ENCODE results near the gene CAPZB.

The CAPZB gene

GRCh38 chr1:19495799-19496526, 10.6 kb upstream of the CAPZB start:
- Histone ChIP-seq H3K36me3 (ENCODE audit: control insufficient read depth, insufficient read depth, low read length) (no peaks in the 10 kb centered on the region), H3K4me3 (ENCODE audit: low read depth, low read length) (no peak overlapping the region), H3K4me1 (ENCODE audit: control insufficient read depth, insufficient read depth, low read length) (no peaks in the 10 kb centered on the region), H3K9me3 (ENCODE audit: control insufficient read depth, insufficient read depth, low read length) (no peaks in the 10 kb centered on the region), H3K9ac (ENCODE audit: low read depth, low read length) (no peak overlapping the region), H3K27me3 (ENCODE audit: control insufficient read depth, insufficient read depth, low read length) (no peaks in the 10 kb centered on the region)

- Histone ChIP-seq H3K27me3 (ENCODE audit: control insufficient read depth, insufficient read depth, low read length) (no peaks in the 10 kb centered on the region), H3K9me3 (ENCODE audit: control insufficient read depth, insufficient read depth, low read length) (no peaks in the 10 kb centered on the region), H3K4me1 (ENCODE audit: control insufficient read depth, insufficient read depth, low read length) (no peaks in the 10 kb centered on the region), H3K4me3 (ENCODE audit: low read depth, low read length) (no peak overlapping the region), H3K36me3 (ENCODE audit: control insufficient read depth, insufficient read depth, low read length) (no peaks in the 10 kb centered on the region), H3K9ac (ENCODE audit: low read depth, low read length) (no peak overlapping the region)
Observed at GRCh38 chr1:19495000-19495656, 9.8 kb upstream of the CAPZB start.

- Histone ChIP-seq H3K9ac (ENCODE audit: low read depth, low read length) (no peak overlapping the region), H3K36me3 (ENCODE audit: control insufficient read depth, insufficient read depth, low read length) (no peaks in the 10 kb centered on the region), H3K27me3 (ENCODE audit: control insufficient read depth, insufficient read depth, low read length) (no peaks in the 10 kb centered on the region), H3K4me3 (ENCODE audit: low read depth, low read length) (no peak overlapping the region), H3K4me1 (ENCODE audit: control insufficient read depth, insufficient read depth, low read length) (no peaks in the 10 kb centered on the region), H3K9me3 (ENCODE audit: control insufficient read depth, insufficient read depth, low read length) (no peaks in the 10 kb centered on the region)
Observed at GRCh38 chr1:19493547-19493946, 8.2 kb upstream of the CAPZB start.

GRCh38 chr1:19489996-19490395, 4.7 kb upstream of the CAPZB start:
- Histone ChIP-seq H3K36me3 (ENCODE audit: control insufficient read depth, insufficient read depth, low read length) (no peaks in the 10 kb centered on the region), H3K4me3 (ENCODE audit: low read depth, low read length) (no peak overlapping the region), H3K27me3 (ENCODE audit: control insufficient read depth, insufficient read depth, low read length) (no peaks in the 10 kb centered on the region), H3K4me1 (ENCODE audit: control insufficient read depth, insufficient read depth, low read length) (peaks cover 9% of the 10 kb centered on the region), H3K9ac (ENCODE audit: low read depth, low read length) (no peak overlapping the region), H3K9me3 (ENCODE audit: control insufficient read depth, insufficient read depth, low read length) (no peaks in the 10 kb centered on the region)

GRCh38 chr1:19488136-19488535, 2.8 kb upstream of the CAPZB start:
- Histone ChIP-seq H3K4me1 (ENCODE audit: control insufficient read depth, insufficient read depth, low read length) (peaks cover 9% of the 10 kb centered on the region), H3K9me3 (ENCODE audit: control insufficient read depth, insufficient read depth, low read length) (no peaks in the 10 kb centered on the region), H3K36me3 (ENCODE audit: control insufficient read depth, insufficient read depth, low read length) (no peaks in the 10 kb centered on the region), H3K27me3 (ENCODE audit: control insufficient read depth, insufficient read depth, low read length) (no peaks in the 10 kb centered on the region), H3K4me3 (ENCODE audit: low read depth, low read length) (no peak overlapping the region), H3K9ac (ENCODE audit: low read depth, low read length) (no peak overlapping the region)

GRCh38 chr1:19484798-19485361, 459 bp downstream of the CAPZB start:
- no peaks in the 10 kb centered on the region for H3K36me3 ChIP-seq (ENCODE audit: control insufficient read depth, insufficient read depth, low read length)
- H3K9me3 ChIP-seq (ENCODE audit: control insufficient read depth, insufficient read depth, low read length) = no peaks in the 10 kb centered on the region
- H3K9ac ChIP-seq (ENCODE audit: low read depth, low read length) = peak overlapping the region; percentile 95
- no peaks in the 10 kb centered on the region for H3K27me3 ChIP-seq (ENCODE audit: control insufficient read depth, insufficient read depth, low read length)
- H3K4me3 ChIP-seq (ENCODE audit: low read depth, low read length) = peak overlapping the region; percentile 96
- H3K4me1 ChIP-seq (ENCODE audit: control insufficient read depth, insufficient read depth, low read length) = peaks cover 35% of the 10 kb centered on the region

- Histone ChIP-seq H3K27me3 (ENCODE audit: control insufficient read depth, insufficient read depth, low read length) (no peaks in the 10 kb centered on the region), H3K4me1 (ENCODE audit: control insufficient read depth, insufficient read depth, low read length) (peaks cover 40% of the 10 kb centered on the region), H3K36me3 (ENCODE audit: control insufficient read depth, insufficient read depth, low read length) (peaks cover under 1% of the 10 kb centered on the region), H3K4me3 (ENCODE audit: low read depth, low read length) (peak overlapping the region; percentile 96), H3K9me3 (ENCODE audit: control insufficient read depth, insufficient read depth, low read length) (no peaks in the 10 kb centered on the region), H3K9ac (ENCODE audit: low read depth, low read length) (peak overlapping the region; percentile 95)
Observed at GRCh38 chr1:19484338-19484797, 971 bp downstream of the CAPZB start.

GRCh38 chr1:19483691-19484090, 1.6 kb downstream of the CAPZB start:
- Histone ChIP-seq H3K9ac (ENCODE audit: low read depth, low read length) (no peak overlapping the region), H3K27me3 (ENCODE audit: control insufficient read depth, insufficient read depth, low read length) (no peaks in the 10 kb centered on the region), H3K9me3 (ENCODE audit: control insufficient read depth, insufficient read depth, low read length) (no peaks in the 10 kb centered on the region), H3K4me3 (ENCODE audit: low read depth, low read length) (peak overlapping the region; percentile 96), H3K36me3 (ENCODE audit: control insufficient read depth, insufficient read depth, low read length) (peaks cover 3% of the 10 kb centered on the region), H3K4me1 (ENCODE audit: control insufficient read depth, insufficient read depth, low read length) (peaks cover 42% of the 10 kb centered on the region)

- no peak overlapping the region for H3K9ac ChIP-seq (ENCODE audit: low read depth, low read length)
- H3K36me3 ChIP-seq (ENCODE audit: control insufficient read depth, insufficient read depth, low read length) = peaks cover 3% of the 10 kb centered on the region
- H3K27me3 ChIP-seq (ENCODE audit: control insufficient read depth, insufficient read depth, low read length) = no peaks in the 10 kb centered on the region
- no peaks in the 10 kb centered on the region for H3K9me3 ChIP-seq (ENCODE audit: control insufficient read depth, insufficient read depth, low read length)
- H3K4me3 ChIP-seq (ENCODE audit: low read depth, low read length) = peak overlapping the region; percentile 96
- peaks cover 42% of the 10 kb centered on the region for H3K4me1 ChIP-seq (ENCODE audit: control insufficient read depth, insufficient read depth, low read length)
Observed at GRCh38 chr1:19483261-19483660, 2.1 kb downstream of the CAPZB start.

- Histone ChIP-seq H3K9me3 (ENCODE audit: control insufficient read depth, insufficient read depth, low read length) (no peaks in the 10 kb centered on the region), H3K9ac (ENCODE audit: low read depth, low read length) (no peak overlapping the region), H3K4me3 (ENCODE audit: low read depth, low read length) (peak overlapping the region; percentile 24), H3K36me3 (ENCODE audit: control insufficient read depth, insufficient read depth, low read length) (peaks cover 7% of the 10 kb centered on the region), H3K27me3 (ENCODE audit: control insufficient read depth, insufficient read depth, low read length) (no peaks in the 10 kb centered on the region), H3K4me1 (ENCODE audit: control insufficient read depth, insufficient read depth, low read length) (peaks cover 35% of the 10 kb centered on the region)
Observed at GRCh38 chr1:19481826-19482398, 3.4 kb downstream of the CAPZB start.

GRCh38 chr1:19480282-19480681, 5.1 kb downstream of the CAPZB start:
- Histone ChIP-seq H3K9me3 (ENCODE audit: control insufficient read depth, insufficient read depth, low read length) (no peaks in the 10 kb centered on the region), H3K36me3 (ENCODE audit: control insufficient read depth, insufficient read depth, low read length) (peaks cover 7% of the 10 kb centered on the region), H3K4me1 (ENCODE audit: control insufficient read depth, insufficient read depth, low read length) (peaks cover 33% of the 10 kb centered on the region), H3K9ac (ENCODE audit: low read depth, low read length) (no peak overlapping the region), H3K27me3 (ENCODE audit: control insufficient read depth, insufficient read depth, low read length) (no peaks in the 10 kb centered on the region), H3K4me3 (ENCODE audit: low read depth, low read length) (no peak overlapping the region)

Measured in iPS-15b (cell line).